Measurements from ENCODE around the gene KRI1. TPM values are rescaled to one million over a fixed set of nuclear protein-coding genes. Genes with fewer than 3 reads are reported as not detected.
A peak's percentile ranks its signal among the peaks of the same experiment; 100 is the strongest.

The KRI1 gene
- polyA plus RNA-seq (2012; ENCODE audit: missing spikeins) = 19.1 TPM

DNA sequence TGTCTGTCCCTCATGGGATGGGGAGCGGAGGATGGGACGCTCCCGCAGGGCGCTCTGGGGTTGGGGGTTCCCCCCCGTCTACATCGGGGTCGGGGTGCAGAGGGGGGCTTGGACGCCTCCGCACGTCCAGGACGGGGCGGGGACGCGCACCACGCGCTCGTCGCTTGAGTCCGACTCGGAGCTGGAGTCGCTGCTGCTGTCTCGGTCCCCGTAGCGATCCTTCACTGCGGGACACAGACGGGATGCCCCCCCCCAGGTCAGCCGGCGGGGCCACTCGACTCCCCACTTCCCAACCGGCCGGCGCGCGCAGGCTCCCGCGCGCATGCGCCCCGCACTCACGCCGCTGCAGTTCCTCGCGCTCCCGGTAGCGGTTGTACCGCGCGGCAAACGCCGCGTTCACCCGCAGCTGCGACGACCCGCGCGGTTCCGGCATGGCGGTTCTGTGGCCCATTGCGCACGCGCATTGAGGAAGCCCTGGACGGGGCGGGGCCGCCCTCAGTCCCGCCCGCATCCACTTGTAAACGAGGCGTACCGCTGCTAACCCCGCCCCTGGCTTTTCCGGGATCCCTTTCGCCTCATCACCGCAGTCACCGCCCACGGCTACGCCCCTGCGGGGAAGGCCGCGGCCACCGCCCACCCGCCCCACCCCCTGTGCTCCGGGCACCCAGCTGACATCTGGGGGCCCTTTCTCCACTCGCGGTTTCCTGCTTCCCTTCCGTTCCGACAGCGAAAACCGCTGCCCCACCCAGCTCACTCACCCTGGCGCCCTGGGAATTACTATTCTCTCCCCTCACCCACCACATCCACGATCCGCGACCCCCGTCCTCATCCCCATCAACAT lies at the start of gene KRI1:
Gene KRI1 (minus strand): TSS at position 444 of the 841 bp plus-strand sequence. CDS start 11 bp downstream, at position 433.
- TF ChIP-seq POLR2AphosphoS5 (IDR thresholded peaks at IDR 0.05; ENCODE audit: low read depth, low read length) (peak; percentile 72), TAF1 (IDR thresholded peaks at IDR 0.05; ENCODE audit: borderline replicate concordance, low read depth, low read length) (peak; percentile 68; the same call in 1 of the 2 replicates), POLR2A (IDR thresholded peaks at IDR 0.05; ENCODE audit: low read depth, low read length) (peak; percentile 83)
- DNase-seq (ENCODE audit: insufficient read length) (peak; percentile 95), FAIRE-seq (peak; percentile 99)

DNA sequence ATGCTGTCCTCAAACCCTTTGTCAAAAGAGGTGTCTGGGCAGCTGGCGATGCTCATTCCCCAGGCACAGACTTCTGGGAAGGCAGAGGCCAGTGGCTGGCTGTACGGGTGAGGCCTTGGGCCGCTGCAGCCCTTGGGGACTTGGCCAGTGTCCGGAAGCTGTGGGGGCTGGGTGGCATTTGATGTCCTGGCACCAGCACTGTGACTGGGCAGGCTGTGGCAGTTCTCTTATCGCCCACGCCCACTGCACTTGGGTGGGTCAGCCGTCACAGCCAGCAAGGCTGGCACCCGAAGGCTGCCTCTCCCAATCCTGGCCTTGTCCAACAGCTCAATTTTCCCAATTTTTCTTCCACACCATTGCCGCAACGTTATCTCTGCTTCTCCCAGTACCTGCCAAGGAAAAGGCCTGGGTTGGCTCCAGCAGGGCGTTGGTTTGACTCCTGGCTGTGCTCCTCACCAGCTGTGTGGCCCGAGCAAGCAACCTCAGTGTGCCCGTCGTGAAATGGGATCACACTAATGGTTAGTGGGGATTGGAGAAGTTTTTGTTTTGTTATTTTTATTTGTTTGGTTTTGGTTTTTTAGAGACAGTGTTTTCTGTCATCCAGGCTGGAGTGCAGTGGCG lies 46.8 kb upstream of the KRI1 start:
- no peak for DNase-seq (ENCODE audit: insufficient read length)
- FAIRE-seq = no peak
- TF ChIP-seq TAF1 (IDR thresholded peaks at IDR 0.05; ENCODE audit: borderline replicate concordance, low read depth, low read length) (no peak), POLR2A (IDR thresholded peaks at IDR 0.05; ENCODE audit: low read depth, low read length) (no peak), POLR2AphosphoS5 (IDR thresholded peaks at IDR 0.05; ENCODE audit: low read depth, low read length) (no peak)

DNA sequence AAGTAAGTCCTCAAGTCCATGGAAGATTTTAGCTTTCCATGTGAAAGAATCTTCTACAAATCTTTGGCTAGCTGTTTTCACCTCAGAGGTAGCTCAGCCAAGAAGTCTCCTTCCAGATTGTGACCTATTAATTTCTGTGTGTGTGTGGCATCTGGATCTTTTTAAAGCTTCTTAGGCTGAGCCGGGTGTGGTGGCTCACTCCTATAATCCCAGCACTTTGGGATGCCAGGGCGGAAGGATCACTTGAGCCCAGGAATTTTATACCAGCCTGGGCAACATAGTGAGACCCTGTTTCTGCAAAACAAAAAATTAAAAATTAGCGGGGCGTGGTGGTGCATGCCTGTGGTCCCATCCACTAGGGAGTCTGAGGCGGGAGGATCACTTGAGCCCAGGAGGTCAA lies 46.1 kb upstream of the KRI1 start:
- no peak for DNase-seq (ENCODE audit: insufficient read length)

DNA sequence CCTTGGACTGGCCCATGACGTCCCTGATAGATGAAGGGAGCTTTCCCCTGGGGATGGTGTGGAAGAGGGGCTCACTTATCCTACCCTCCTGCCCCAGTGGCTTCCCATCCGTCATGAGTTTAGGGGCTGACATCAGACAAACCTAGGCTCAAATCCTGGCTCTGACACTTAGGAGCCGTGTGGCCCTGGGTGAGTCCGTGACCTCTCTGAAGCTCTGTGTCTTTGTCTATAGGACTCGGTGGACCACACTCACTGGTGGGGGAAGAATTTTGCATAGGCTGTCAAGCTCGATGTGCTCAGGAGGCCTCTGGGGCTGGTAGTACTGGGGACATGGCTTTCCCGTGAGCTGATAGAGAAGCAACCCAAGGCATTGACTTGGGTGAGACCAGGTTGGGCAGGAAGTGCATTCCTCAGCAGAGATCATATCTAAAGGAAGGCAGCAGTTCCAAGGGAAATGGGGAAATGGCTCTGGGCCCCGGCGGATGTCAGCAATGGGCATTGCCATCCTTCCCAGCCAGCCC lies 38.7 kb upstream of the KRI1 start:
- TF ChIP-seq POLR2AphosphoS5 (IDR thresholded peaks at IDR 0.05; ENCODE audit: low read depth, low read length) (0 out of 2 replicates have a peak, but pooled peaks have one; percentile 37), TAF1 (IDR thresholded peaks at IDR 0.05; ENCODE audit: borderline replicate concordance, low read depth, low read length) (no peak), POLR2A (IDR thresholded peaks at IDR 0.05; ENCODE audit: low read depth, low read length) (no peak)
- peak; percentile 83 for FAIRE-seq
- peak; percentile 45 for DNase-seq (ENCODE audit: insufficient read length)

More for the DNA sequence above, 46.1 kb upstream of the KRI1 start:
- no peak for FAIRE-seq
- no peak for TF ChIP-seq POLR2A (IDR thresholded peaks at IDR 0.05; ENCODE audit: low read depth, low read length)
- TF ChIP-seq TAF1 (IDR thresholded peaks at IDR 0.05; ENCODE audit: borderline replicate concordance, low read depth, low read length) = no peak
- no peak for TF ChIP-seq POLR2AphosphoS5 (IDR thresholded peaks at IDR 0.05; ENCODE audit: low read depth, low read length)

GRCh38 chr19:10603873-10604459 lies 38.2 kb upstream of the KRI1 start:
- TF ChIP-seq POLR2A (IDR thresholded peaks at IDR 0.05; ENCODE audit: low read depth, low read length) = no peak
- 0 out of 2 replicates have a peak, but pooled peaks have one; percentile 36 for TF ChIP-seq POLR2AphosphoS5 (IDR thresholded peaks at IDR 0.05; ENCODE audit: low read depth, low read length)
- TF ChIP-seq TAF1 (IDR thresholded peaks at IDR 0.05; ENCODE audit: borderline replicate concordance, low read depth, low read length) = no peak
- DNase-seq (ENCODE audit: insufficient read length) (no peak), FAIRE-seq (peak; percentile 89)

GRCh38 chr19:10603084-10603872 lies 37.5 kb upstream of the KRI1 start:
- DNase-seq (ENCODE audit: insufficient read length) (peak; percentile 46), FAIRE-seq (no peak)
- TF ChIP-seq POLR2A (IDR thresholded peaks at IDR 0.05; ENCODE audit: low read depth, low read length) = peak; percentile 59; the same call in 1 of the 2 replicates
- 0 out of 2 replicates have a peak, but pooled peaks have one; percentile 16 for TF ChIP-seq POLR2AphosphoS5 (IDR thresholded peaks at IDR 0.05; ENCODE audit: low read depth, low read length)
- no peak for TF ChIP-seq TAF1 (IDR thresholded peaks at IDR 0.05; ENCODE audit: borderline replicate concordance, low read depth, low read length)

DNA sequence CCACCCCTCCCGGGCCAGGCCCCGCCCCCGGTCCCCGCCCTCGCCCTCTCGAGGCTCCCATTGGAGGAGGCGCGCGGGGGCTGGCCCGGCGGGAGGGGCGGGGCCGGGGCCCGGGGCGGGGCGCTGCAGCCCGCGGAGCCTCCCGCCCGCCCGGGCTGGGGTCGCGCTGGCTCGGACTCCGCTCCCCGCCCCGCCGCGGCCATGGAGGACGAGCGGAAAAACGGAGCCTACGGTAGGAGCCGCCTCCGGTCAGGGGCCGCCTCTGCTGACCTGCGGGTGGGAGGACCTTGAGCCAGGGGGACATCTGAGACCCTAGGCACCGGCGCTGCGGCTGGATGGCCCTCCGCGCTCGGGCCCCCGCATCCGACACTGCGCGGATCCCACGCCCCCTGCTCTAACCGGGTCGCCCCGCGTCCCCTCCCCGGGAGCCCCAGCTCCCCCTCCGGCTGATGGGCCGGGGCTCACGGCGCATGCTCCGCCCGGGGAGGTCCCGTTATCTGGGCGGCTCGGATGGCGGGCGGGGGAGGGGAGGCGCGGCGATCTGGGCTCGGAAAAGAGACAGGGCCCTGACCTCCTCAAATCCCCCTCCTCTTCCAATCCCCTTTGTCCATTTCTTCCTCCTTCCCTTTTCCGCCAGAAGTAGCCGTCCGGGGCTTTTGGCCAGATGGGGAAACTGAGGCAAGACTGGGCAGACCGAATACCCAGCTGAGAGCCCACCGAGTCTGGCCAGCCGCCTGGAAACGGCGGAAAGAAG lies 36.7 kb upstream of the KRI1 start:
- FAIRE-seq (peak; percentile 50), DNase-seq (ENCODE audit: insufficient read length) (peak; percentile 94)
- TF ChIP-seq TAF1 (IDR thresholded peaks at IDR 0.05; ENCODE audit: borderline replicate concordance, low read depth, low read length) (0 out of 2 replicates have a peak, but pooled peaks have one; percentile 21), POLR2A (IDR thresholded peaks at IDR 0.05; ENCODE audit: low read depth, low read length) (no peak), POLR2AphosphoS5 (IDR thresholded peaks at IDR 0.05; ENCODE audit: low read depth, low read length) (0 out of 2 replicates have a peak, but pooled peaks have one; percentile 23)

- FAIRE-seq = peak; percentile 64
- DNase-seq (ENCODE audit: insufficient read length) = no peak
These were observed 36.2 kb upstream of the KRI1 start for GRCh38 chr19:10601999-10602329.

GRCh38 chr19:10600149-10600548 lies 34.3 kb upstream of the KRI1 start:
- no peak for DNase-seq (ENCODE audit: insufficient read length)
- TF ChIP-seq POLR2A (IDR thresholded peaks at IDR 0.05; ENCODE audit: low read depth, low read length) (no peak), POLR2AphosphoS5 (IDR thresholded peaks at IDR 0.05; ENCODE audit: low read depth, low read length) (no peak), TAF1 (IDR thresholded peaks at IDR 0.05; ENCODE audit: borderline replicate concordance, low read depth, low read length) (no peak)
- no peak for FAIRE-seq

More at GRCh38 chr19:10601999-10602329, 36.2 kb upstream of the KRI1 start:
- TF ChIP-seq TAF1 (IDR thresholded peaks at IDR 0.05; ENCODE audit: borderline replicate concordance, low read depth, low read length) (no peak), POLR2A (IDR thresholded peaks at IDR 0.05; ENCODE audit: low read depth, low read length) (no peak), POLR2AphosphoS5 (IDR thresholded peaks at IDR 0.05; ENCODE audit: low read depth, low read length) (no peak)
